Amniotic epithelial cell (primary cell): Measurements from ENCODE around the gene ACAN.

Source experiments
- DNase-seq: peaks from one replicate; pipeline ENCODE4 v3.0.0-alpha.2; 2010; ENCODE audit warnings: low read depth

Gene ACAN

DNA sequence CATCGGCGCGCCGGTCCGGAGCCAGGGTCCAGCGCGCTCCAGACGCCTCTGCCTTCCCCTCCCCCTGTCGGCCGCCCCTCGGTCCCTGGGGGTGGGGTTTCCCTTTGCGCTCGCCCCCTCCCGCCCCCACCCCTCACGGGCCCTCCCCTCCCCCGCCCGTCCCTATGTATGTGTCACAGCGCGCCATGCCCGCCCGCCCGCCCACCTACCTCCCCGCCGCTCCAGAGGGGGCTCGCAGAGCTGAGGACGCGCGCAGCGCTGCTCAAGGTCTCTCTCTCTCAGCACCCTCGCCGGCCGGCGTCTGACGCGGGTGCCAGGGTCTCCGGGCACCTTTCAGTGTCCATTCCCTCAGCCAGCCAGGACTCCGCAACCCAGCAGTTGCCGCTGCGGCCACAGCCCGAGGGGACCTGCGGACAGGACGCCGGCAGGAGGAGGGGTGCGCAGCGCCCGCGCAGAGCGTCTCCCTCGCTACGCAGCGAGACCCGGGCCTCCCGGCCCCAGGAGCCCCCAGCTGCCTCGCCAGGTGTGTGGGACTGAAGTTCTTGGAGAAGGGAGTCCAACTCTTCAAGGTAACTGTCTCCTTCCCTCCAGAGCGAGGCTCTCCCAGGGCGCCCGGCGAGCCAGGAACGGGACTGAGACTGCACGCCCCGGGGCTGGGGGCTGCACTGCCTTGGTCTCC lies at the start of gene ACAN:
ACAN (plus strand) TSS at position 196 of the 679 bp plus-strand sequence. CDS start 32,771 bp downstream, outside the sequence.
- no peak for DNase-seq

DNA sequence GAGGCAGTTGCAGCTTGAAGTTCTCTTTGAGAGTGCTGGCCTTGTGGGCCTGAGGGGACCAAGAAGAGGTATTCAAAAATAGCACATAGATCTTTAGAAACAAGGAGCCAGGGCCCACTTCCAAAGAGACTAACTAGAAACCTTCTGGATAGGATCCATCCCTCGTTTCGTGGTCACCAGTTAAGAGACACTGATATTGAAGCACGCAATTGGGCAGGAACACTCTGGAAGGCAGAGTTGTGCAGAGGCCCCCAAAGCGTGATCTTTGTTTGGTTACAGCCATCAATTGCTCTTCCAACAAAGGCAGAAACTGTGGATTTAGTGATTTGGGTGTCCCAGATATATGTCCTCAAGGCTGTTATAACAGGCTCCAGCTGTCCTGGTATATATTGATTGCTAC lies 46.7 kb upstream of the ACAN start:
- DNase-seq: no peak

GRCh38 chr15:88756921-88757320 lies 46.3 kb upstream of the ACAN start:
- no peak for DNase-seq

DNA sequence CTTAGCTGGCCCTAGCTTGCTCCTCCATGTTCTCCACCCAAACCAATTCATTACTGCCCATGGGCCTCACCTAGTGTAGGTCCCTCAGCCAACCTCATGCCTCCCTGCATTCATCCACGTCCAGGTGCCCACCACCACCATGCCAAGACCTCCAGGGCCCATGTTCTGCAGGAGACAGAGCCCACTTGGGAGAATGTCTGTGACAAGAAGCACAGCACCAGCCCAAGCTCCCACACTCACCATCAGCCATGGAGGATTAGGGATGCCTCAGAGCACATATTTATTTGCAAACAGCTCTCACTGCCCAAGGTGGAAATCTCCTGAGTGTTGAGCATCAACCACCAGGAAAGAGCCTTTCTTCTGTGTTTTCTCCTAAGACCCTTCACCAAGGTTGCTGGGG lies 43.4 kb upstream of the ACAN start:
- no peak for DNase-seq

DNA sequence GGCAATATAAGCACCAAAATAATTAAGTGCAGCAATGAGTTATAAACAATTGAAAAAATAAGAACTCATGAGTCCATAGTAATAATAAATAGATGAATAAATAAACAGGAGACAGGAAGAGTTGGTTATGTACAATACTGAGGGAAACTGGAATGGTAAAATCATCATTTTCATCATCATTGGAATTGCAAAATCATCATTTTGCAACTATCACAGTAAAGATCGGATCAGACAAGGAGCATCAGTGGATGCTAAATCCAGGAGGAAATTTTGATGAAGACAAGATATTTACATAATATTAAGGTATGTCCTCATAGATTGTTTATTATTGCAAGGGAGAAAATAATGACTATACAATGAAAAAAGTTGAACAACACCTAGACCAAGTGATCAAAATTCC lies 38.8 kb upstream of the ACAN start:
- no peak for DNase-seq

GRCh38 chr15:88765212-88765611 lies 38.0 kb upstream of the ACAN start:
- DNase-seq: no peak

GRCh38 chr15:88769161-88769971 lies 33.9 kb upstream of the ACAN start:
- DNase-seq: no peak

GRCh38 chr15:88775776-88776175 lies 27.5 kb upstream of the ACAN start:
- no peak for DNase-seq

DNA sequence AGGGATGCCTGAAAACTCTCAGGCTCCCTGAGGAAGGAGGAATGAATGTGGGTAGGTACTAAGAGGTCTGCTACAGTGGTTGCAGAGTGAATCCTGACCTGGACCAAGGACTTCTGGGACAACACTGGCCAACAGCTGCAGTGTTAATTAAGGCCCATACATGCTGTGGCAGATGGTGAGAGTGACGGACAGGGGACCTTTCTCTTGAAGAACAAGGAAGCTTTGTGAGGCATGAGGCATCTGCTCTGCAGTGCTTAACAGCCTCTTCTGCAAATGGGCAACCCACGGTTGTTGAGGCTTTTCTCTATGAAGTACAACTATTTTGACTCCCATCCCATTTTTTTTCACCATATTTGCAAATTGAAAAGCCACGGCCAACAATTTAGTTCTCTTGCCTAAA lies 26.6 kb upstream of the ACAN start:
- DNase-seq: no peak

- DNase-seq: no peak
These were observed 23.3 kb upstream of the ACAN start for GRCh38 chr15:88779944-88780343.

DNA sequence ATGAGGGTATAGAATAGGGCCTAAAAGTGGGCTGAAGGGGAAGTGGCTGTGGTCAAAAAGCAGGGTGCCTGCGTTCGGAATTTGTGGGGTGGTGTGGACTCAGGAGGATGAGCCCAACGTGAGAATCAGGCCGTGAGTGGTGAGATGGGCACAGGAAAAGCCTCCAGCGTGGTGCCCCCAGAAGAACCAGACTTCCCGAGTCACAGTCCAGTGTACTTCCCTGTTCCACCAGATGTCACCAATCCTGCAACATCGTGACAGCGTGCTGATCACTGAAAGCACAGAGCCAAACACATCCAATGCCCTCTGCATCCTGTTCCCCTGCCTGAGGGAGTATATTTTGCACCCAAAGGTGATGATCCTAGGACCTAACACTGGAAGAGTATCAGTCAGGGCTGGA lies 20.8 kb upstream of the ACAN start:
- no peak for DNase-seq

DNA sequence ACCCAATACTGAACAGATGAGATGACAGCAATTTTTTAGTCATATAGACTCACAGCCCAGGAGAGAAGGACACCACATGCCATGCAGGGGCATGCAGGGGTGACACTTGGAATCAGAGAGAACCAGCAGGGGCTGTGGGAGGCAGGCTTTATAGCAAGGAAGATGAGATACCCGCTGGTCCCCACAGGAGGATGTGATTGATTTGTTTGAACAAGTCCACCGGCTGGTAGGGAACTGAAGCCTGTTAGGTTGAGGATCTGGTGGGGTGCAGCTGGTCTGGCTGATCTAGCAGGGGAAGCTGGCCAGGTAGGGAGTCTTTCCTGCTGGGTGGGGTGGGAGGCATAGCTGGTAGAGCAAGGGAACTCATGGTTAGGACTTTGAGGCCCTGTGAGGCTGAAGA lies 18.0 kb upstream of the ACAN start:
- no peak for DNase-seq

DNA sequence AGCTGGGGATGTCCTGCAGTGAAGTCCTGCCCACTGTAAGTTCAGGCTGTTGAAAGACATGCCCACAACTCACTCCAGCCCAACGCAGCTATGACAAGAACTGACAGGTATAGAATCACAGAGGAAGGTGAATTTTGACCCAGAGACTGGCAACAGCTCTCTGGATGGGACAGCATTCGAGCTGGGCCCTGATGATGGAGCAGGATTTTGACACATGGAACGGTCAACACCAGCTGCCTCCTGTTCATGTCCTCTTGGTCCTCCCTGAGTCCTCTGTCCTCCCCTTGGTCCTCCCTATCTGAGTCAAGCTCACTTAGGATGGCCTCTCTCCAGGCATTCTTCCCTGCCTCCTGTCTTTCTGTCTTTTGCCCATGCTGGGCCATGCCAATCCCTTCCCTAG lies 15.2 kb upstream of the ACAN start:
- no peak for DNase-seq

GRCh38 chr15:88788816-88789215 lies 14.4 kb upstream of the ACAN start:
- no peak for DNase-seq

DNA sequence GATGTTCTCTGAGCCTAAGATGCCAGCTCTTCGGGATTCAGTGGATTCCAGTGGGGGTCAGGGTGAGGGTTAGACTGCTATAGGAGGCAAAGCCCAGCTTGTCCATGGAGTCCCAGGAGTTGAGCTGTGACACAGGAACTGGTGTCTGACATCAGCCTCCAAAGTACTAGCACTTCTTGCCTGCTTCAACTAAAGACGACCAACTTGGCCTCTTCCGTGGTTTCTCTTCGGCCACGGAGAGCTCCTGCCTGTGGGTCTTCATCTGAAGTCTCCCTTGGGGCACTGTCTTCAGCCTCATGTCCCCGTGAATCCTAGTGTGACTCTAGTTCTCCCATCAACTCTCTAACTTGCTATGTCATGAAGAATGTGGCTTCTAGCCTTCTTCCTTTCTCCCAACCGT lies 12.8 kb upstream of the ACAN start:
- no peak for DNase-seq

GRCh38 chr15:88791637-88792036 lies 11.6 kb upstream of the ACAN start:
- no peak for DNase-seq

DNA sequence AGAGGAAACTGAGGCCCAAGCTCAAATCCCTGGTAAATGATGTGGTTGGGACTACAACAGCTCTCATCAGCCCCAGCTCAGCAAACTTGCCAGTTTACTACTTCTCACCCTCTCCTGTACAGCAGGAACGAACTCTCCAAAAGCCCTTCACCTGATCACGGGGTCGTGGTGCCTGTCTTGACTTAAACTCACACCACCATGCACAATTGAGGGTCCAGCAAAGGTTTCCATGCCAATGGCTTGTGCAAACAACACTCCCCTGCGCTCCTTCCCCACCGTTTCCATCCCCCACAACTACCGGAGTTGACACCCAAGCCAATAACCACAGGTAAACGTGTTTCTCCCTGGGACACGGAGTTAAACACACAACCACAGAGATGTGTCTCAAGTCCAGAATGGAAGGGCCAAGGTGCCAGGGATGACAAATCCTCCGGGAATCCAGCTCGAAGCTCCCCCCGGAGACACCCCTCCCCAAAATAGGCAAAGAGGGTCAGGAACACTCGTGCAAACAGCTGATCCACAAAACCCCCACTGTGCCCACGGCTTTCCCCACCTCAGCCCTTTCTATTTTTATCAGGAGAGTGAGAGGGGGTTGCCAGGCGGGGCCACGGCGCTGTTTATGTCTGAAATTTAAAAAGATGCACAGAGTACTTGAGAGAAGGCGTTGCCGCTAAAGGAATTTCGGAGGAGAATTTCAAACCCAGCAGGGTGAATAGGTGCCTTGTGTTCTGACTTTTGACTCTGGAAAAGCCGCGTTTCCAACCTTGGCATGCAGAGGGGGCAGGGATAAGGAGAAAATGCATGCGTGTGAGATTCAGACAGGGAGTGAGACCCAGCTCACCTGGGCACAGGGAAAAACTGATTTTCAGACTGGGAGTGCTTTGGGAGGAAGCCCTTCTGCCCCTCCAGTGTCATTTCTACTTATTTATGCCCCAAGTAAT lies 10.6 kb upstream of the ACAN start:
- DNase-seq: no peak

DNA sequence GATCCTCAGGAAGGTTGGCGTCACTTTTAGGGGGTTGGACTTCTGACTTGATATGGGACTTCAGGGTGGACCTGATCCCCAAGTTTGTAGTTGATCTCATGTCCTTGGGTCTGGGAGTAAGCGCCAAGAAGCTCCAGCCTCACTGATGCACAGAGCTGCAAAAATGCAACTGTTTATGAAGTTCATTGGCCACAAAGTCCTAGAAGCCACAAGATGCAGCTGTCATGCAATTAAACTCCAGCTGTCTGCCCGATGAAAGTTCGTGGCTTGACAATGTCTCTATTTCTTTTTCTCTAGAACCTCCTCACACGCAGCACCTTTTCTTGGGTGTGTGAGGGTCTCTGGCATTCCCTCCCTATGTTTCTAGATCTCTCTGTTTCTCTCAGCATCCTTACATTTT lies 9.2 kb upstream of the ACAN start:
- DNase-seq: no peak

GRCh38 chr15:88797663-88798339 lies 5.4 kb upstream of the ACAN start:
- no peak for DNase-seq

DNA sequence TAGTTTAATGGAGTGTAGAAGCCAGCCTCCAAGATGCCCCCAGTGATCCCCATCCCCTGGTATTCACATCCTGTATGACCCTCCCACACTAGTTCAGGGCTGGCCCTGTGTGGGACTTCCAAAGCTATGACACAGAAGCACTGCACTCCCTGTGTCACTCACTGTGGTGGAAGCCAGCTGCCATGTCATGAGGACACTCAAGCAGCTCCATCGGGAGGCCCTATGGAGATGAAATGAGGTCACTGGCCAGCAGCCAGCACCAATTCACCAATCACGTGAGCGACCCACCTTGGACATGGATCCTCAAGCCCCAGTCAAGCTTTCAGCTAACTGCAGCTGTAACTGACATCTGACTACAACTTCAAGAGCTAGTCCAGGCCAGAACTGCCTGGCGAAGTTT lies 3.9 kb upstream of the ACAN start:
- no peak for DNase-seq

GRCh38 chr15:88800026-88800425 lies 3.2 kb upstream of the ACAN start:
- no peak for DNase-seq

GRCh38 chr15:88800738-88801137 lies 2.5 kb upstream of the ACAN start:
- DNase-seq: no peak
